HepG2 (cell line): ENCODE results near the gene ZFAND2B. TPM values are rescaled to one million over a fixed set of nuclear protein-coding genes. Genes with fewer than 3 reads are reported as not detected.

ENCODE experiments used
- CBX2 ChIP-seq, 2 experiments: fragments of 200-600 bp in 1 of 2; sonication (generic); formaldehyde crosslinking in 1 of 2; IDR thresholded peaks; 2 replicates each; pipeline versions ENCODE4 v1.7.0 to v1.8.1; 2018 to 2022; ENCODE audit warnings: low read depth in 2 of 2, low read length in 1 of 2, mild to moderate bottlenecking in 1 of 2, missing genetic modification reagents in 1 of 2
- HHEX ChIP-seq: IDR thresholded peaks from 2 replicates; pipeline ENCODE4 v1.6.1; 2016; ENCODE audit warnings: control low read depth
- NFRKB ChIP-seq: fragments of 450-650 bp; IDR thresholded peaks from 2 replicates; pipeline ENCODE4 v1.6.1; 2017
- NR2F2 ChIP-seq: IDR thresholded peaks from 2 replicates; pipeline ENCODE4 v1.6.1; 2012; ENCODE audit warnings: low read depth, inconsistent platforms, borderline replicate concordance
- ZNF644 ChIP-seq: IDR thresholded peaks from 2 replicates; pipeline ENCODE4 v1.6.1; 2016; ENCODE audit warnings: low read depth
- ZSCAN20 ChIP-seq: sonication (generic); formaldehyde crosslinking; IDR thresholded peaks from 2 replicates; pipeline ENCODE4 v1.4.0; 2020; ENCODE audit warnings: missing genetic modification reagents, mild to moderate bottlenecking, borderline replicate concordance
- polyA plus RNA-seq, 8 experiments: library from polyadenylated mRNA; depleted of rRNA in 3 of 8; stranded (reverse) in 7 of 8; unstranded in 1 of 8; fragments of >200 nt; fragmentation: Illumina TruSeq in 4 of 8; extraction: Trizol in 4 of 8; gene quantifications; 2 replicates each; pipeline versions ENCODE4 v1.2.1 to v1.2.3, GENCODE V29; 2011 to 2016; ENCODE audit warnings: low read depth in 4 of 8, missing spikeins in 1 of 8, mixed read lengths in 1 of 8; ENCODE audit not compliant: insufficient read depth in 1 of 8
- total RNA-seq, 5 experiments: library from RNA; depleted of rRNA; stranded (reverse); fragments of >200 nt; fragmentation: Illumina TruSeq; extraction: Trizol; gene quantifications; 2 replicates each; pipeline ENCODE4 v1.2.3, GENCODE V29; 2016; ENCODE audit warnings: low read depth in 1 of 5
- TF ChIP-seq, protein P1 (sequence below), 2 experiments: fragments of 450-650 bp in 1 of 2; sonication (generic) in 1 of 2; formaldehyde crosslinking in 1 of 2; IDR thresholded peaks; 2 replicates each; pipeline versions ENCODE4 v1.6.1 to v1.8.0; 2016 to 2022; ENCODE audit warnings: antibody characterized with exemption in 1 of 2, mild to moderate bottlenecking in 1 of 2, missing genetic modification reagents in 1 of 2
- TF ChIP-seq, protein P2 (sequence below): sonication (generic); formaldehyde crosslinking; IDR thresholded peaks from 2 replicates; pipeline ENCODE4 v1.5.1; 2020; ENCODE audit warnings: mild to moderate bottlenecking, missing genetic modification reagents, moderate library complexity
- TF ChIP-seq, protein P3 (sequence below): sonication (generic); formaldehyde crosslinking; conservative IDR thresholded peaks from 2 replicates; pipeline ENCODE4 v1.8.0; 2022; ENCODE audit warnings: low read depth, missing genetic modification reagents
- TF ChIP-seq, protein P4 (sequence below): sonication (generic); formaldehyde crosslinking; IDR thresholded peaks from 2 replicates; pipeline ENCODE4 v1.5.0; 2020; ENCODE audit warnings: missing genetic modification reagents

Gene ZFAND2B
- total and polyA plus RNA-seq, 2 of the 13 experiments (the other 11 are each of a cell fraction or from before 2014, with no cell fraction given): 53.3 to 115 TPM

DNA sequence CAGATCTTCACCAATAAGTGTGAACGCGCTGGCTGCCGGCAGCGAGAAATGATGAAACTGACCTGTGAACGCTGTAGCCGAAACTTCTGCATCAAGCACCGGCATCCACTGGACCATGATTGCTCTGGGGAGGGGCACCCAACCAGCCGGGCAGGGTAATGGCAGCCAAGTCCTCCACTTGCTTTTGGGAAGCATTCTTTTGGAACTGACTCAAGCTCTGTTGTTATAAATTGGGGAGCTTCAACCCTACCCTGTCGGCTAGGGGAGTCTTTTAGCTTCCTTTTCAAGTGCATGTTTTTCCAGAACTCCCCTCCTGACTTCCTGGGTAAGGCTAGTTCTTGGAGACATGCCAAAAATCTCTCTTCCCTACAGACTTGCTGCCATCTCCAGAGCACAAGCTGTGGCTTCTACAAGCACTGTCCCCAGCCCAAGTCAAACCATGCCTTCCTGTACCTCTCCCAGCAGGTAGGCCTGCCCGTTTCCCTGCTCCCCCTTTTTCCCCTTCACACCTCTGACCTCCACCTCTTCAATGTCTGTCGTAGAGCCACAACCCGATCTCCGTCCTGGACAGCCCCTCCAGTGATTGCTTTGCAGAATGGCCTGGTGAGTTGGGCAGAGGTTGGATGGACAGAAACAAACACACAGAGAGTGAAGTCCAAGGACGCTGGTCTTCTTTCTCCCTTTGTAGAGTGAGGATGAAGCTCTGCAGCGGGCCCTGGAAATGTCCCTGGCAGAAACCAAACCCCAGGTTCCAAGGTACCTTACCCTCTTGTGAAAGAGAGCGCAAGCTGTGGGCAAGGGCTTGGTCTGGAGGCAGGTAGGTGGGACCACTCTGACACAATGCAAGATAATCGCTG is 1.5 kb downstream of the ZFAND2B start (continued):
- TF ChIP-seq, protein P1, sequence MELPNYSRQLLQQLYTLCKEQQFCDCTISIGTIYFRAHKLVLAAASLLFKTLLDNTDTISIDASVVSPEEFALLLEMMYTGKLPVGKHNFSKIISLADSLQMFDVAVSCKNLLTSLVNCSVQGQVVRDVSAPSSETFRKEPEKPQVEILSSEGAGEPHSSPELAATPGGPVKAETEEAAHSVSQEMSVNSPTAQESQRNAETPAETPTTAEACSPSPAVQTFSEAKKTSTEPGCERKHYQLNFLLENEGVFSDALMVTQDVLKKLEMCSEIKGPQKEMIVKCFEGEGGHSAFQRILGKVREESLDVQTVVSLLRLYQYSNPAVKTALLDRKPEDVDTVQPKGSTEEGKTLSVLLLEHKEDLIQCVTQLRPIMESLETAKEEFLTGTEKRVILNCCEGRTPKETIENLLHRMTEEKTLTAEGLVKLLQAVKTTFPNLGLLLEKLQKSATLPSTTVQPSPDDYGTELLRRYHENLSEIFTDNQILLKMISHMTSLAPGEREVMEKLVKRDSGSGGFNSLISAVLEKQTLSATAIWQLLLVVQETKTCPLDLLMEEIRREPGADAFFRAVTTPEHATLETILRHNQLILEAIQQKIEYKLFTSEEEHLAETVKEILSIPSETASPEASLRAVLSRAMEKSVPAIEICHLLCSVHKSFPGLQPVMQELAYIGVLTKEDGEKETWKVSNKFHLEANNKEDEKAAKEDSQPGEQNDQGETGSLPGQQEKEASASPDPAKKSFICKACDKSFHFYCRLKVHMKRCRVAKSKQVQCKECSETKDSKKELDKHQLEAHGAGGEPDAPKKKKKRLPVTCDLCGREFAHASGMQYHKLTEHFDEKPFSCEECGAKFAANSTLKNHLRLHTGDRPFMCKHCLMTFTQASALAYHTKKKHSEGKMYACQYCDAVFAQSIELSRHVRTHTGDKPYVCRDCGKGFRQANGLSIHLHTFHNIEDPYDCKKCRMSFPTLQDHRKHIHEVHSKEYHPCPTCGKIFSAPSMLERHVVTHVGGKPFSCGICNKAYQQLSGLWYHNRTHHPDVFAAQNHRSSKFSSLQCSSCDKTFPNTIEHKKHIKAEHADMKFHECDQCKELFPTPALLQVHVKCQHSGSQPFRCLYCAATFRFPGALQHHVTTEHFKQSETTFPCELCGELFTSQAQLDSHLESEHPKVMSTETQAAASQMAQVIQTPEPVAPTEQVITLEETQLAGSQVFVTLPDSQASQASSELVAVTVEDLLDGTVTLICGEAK (IDR thresholded peaks at IDR 0.05): no peak
- TF ChIP-seq, protein P1 (CRISPR knock-in tag; IDR thresholded peaks at IDR 0.05): 0 out of 2 replicates have a peak, but pooled peaks have one; percentile 62
- TF ChIP-seq ZNF644 (CRISPR knock-in tag) (peak; percentile 99), CBX2 (IDR thresholded peaks at IDR 0.05; ENCODE audit: low read depth, low read length) (no peak), CBX2 (CRISPR knock-in tag; IDR thresholded peaks at IDR 0.05; ENCODE audit: low read depth) (no peak), ZSCAN20 (CRISPR knock-in tag) (no peak), HHEX (0 out of 2 replicates have a peak, but pooled peaks have one; percentile 58), NR2F2 (peak; percentile 16), NFRKB (no peak)
- TF ChIP-seq, protein P2, sequence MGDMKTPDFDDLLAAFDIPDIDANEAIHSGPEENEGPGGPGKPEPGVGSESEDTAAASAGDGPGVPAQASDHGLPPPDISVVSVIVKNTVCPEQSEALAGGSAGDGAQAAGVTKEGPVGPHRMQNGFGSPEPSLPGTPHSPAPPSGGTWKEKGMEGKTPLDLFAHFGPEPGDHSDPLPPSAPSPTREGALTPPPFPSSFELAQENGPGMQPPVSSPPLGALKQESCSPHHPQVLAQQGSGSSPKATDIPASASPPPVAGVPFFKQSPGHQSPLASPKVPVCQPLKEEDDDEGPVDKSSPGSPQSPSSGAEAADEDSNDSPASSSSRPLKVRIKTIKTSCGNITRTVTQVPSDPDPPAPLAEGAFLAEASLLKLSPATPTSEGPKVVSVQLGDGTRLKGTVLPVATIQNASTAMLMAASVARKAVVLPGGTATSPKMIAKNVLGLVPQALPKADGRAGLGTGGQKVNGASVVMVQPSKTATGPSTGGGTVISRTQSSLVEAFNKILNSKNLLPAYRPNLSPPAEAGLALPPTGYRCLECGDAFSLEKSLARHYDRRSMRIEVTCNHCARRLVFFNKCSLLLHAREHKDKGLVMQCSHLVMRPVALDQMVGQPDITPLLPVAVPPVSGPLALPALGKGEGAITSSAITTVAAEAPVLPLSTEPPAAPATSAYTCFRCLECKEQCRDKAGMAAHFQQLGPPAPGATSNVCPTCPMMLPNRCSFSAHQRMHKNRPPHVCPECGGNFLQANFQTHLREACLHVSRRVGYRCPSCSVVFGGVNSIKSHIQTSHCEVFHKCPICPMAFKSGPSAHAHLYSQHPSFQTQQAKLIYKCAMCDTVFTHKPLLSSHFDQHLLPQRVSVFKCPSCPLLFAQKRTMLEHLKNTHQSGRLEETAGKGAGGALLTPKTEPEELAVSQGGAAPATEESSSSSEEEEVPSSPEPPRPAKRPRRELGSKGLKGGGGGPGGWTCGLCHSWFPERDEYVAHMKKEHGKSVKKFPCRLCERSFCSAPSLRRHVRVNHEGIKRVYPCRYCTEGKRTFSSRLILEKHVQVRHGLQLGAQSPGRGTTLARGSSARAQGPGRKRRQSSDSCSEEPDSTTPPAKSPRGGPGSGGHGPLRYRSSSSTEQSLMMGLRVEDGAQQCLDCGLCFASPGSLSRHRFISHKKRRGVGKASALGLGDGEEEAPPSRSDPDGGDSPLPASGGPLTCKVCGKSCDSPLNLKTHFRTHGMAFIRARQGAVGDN: peak; percentile 73
- TF ChIP-seq, protein P3, sequence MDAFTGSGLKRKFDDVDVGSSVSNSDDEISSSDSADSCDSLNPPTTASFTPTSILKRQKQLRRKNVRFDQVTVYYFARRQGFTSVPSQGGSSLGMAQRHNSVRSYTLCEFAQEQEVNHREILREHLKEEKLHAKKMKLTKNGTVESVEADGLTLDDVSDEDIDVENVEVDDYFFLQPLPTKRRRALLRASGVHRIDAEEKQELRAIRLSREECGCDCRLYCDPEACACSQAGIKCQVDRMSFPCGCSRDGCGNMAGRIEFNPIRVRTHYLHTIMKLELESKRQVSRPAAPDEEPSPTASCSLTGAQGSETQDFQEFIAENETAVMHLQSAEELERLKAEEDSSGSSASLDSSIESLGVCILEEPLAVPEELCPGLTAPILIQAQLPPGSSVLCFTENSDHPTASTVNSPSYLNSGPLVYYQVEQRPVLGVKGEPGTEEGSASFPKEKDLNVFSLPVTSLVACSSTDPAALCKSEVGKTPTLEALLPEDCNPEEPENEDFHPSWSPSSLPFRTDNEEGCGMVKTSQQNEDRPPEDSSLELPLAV: no peak
- TF ChIP-seq, protein P4, sequence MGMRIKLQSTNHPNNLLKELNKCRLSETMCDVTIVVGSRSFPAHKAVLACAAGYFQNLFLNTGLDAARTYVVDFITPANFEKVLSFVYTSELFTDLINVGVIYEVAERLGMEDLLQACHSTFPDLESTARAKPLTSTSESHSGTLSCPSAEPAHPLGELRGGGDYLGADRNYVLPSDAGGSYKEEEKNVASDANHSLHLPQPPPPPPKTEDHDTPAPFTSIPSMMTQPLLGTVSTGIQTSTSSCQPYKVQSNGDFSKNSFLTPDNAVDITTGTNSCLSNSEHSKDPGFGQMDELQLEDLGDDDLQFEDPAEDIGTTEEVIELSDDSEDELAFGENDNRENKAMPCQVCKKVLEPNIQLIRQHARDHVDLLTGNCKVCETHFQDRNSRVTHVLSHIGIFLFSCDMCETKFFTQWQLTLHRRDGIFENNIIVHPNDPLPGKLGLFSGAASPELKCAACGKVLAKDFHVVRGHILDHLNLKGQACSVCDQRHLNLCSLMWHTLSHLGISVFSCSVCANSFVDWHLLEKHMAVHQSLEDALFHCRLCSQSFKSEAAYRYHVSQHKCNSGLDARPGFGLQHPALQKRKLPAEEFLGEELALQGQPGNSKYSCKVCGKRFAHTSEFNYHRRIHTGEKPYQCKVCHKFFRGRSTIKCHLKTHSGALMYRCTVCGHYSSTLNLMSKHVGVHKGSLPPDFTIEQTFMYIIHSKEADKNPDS (CRISPR knock-in tag): peak; percentile 46; the same call in 1 of the 2 replicates
